H9 (cell line): ENCODE data around the gene BZW2. TPM values are rescaled to one million over a fixed set of nuclear protein-coding genes. Genes with fewer than 3 reads are reported as not detected.
A peak's percentile ranks its signal among the peaks of the same experiment; 100 is the strongest.
"Not testable (repeated sequence)": the region's sequence is repeated elsewhere in the genome, so short reads cannot be mapped to it uniquely, and the experiment has no call there.

ENCODE experiments used
- DNase-seq: peaks from one replicate; pipeline ENCODE4 v3.0.0-alpha.2; 2017
- H2AFZ ChIP-seq: one replicate; pipeline ENCODE4 v1.6.1; 2013; ENCODE audit warnings: mild to moderate bottlenecking, low read length, control low read depth, moderate library complexity
- H2AK5ac ChIP-seq: 2 replicates; pipeline ENCODE4 v1.6.1; 2013; ENCODE audit warnings: low read length, control low read depth, mixed read lengths; ENCODE audit not compliant: insufficient read length
- H2BK120ac ChIP-seq: one replicate; pipeline ENCODE4 v1.6.1; 2013; ENCODE audit warnings: low read depth, mild to moderate bottlenecking, low read length, control low read depth, inconsistent platforms; ENCODE audit not compliant: poor library complexity, severe bottlenecking
- H2BK12ac ChIP-seq: 2 replicates; pipeline ENCODE4 v1.6.1; 2013; ENCODE audit warnings: low read length, control low read depth, mixed read lengths, low read depth; ENCODE audit not compliant: insufficient read length
- H2BK15ac ChIP-seq: 2 replicates; pipeline ENCODE4 v1.6.1; 2013; ENCODE audit warnings: low read depth, low read length, control low read depth
- H2BK20ac ChIP-seq: one replicate; pipeline ENCODE4 v1.6.1; 2013; ENCODE audit warnings: low read depth, mild to moderate bottlenecking, low read length, control low read depth, inconsistent platforms; ENCODE audit not compliant: poor library complexity, severe bottlenecking
- H2BK5ac ChIP-seq: 2 replicates; pipeline ENCODE4 v1.6.1; 2013; ENCODE audit warnings: low read length, control low read depth, mixed read lengths; ENCODE audit not compliant: insufficient read length
- H3K14ac ChIP-seq: 2 replicates; pipeline ENCODE4 v1.6.1; 2013; ENCODE audit warnings: low read length, control low read depth; ENCODE audit not compliant: insufficient read depth
- H3K18ac ChIP-seq: 2 replicates; pipeline ENCODE4 v1.6.1; 2013; ENCODE audit warnings: low read depth, mild to moderate bottlenecking, mixed read lengths, low read length, control low read depth; ENCODE audit not compliant: insufficient read length
- H3K23ac ChIP-seq: 2 replicates; pipeline ENCODE4 v1.6.1; 2013; ENCODE audit warnings: low read length, control low read depth, mixed read lengths, low read depth; ENCODE audit not compliant: insufficient read length
- H3K23me2 ChIP-seq: 2 replicates; pipeline ENCODE4 v1.6.1; 2013; ENCODE audit warnings: low read depth, mild to moderate bottlenecking, mixed read lengths, low read length, control low read depth; ENCODE audit not compliant: insufficient read length, poor library complexity, severe bottlenecking
- H3K27ac ChIP-seq: 2 replicates; pipeline ENCODE4 v1.5.1; 2013; ENCODE audit warnings: low read length, control low read depth, mixed read lengths, low read depth; ENCODE audit not compliant: insufficient read length
- H3K27me3 ChIP-seq: 2 replicates; pipeline ENCODE4 v1.6.1; 2013; ENCODE audit warnings: low read length, control low read depth, inconsistent platforms; ENCODE audit not compliant: insufficient read depth
- H3K4ac ChIP-seq: 2 replicates; pipeline ENCODE4 v1.6.1; 2013; ENCODE audit warnings: low read depth, mild to moderate bottlenecking, control low read depth, inconsistent platforms, low read length, moderate library complexity
- H3K4me1 ChIP-seq: 2 replicates; pipeline ENCODE4 v1.6.1; 2013; ENCODE audit warnings: low read length, control low read depth, inconsistent platforms; ENCODE audit not compliant: insufficient read depth
- H3K4me2 ChIP-seq: 2 replicates; pipeline ENCODE4 v1.6.1; 2013; ENCODE audit warnings: low read length, control low read depth, mixed read lengths; ENCODE audit not compliant: insufficient read length, insufficient read depth
- H3K56ac ChIP-seq: 2 replicates; pipeline ENCODE4 v1.6.1; 2013; ENCODE audit warnings: low read depth, mild to moderate bottlenecking, mixed read lengths, low read length, control low read depth; ENCODE audit not compliant: insufficient read length
- H3K79me1 ChIP-seq: 2 replicates; pipeline ENCODE4 v1.6.1; 2013; ENCODE audit warnings: low read depth, mild to moderate bottlenecking, moderate library complexity, low read length, control low read depth, inconsistent platforms; ENCODE audit not compliant: insufficient read depth, poor library complexity, severe bottlenecking
- H3K79me2 ChIP-seq: 2 replicates; pipeline ENCODE4 v1.6.1; 2013; ENCODE audit warnings: low read length, control low read depth, inconsistent platforms; ENCODE audit not compliant: insufficient read depth
- H3K9ac ChIP-seq: 2 replicates; pipeline ENCODE4 v1.6.1; 2013; ENCODE audit warnings: low read length, control low read depth, mixed read lengths; ENCODE audit not compliant: insufficient read length; ENCODE audit errors: extremely low read depth
- H3K9me3 ChIP-seq: one replicate; pipeline ENCODE4 v1.6.1; 2013; ENCODE audit warnings: low read depth, low read length, inconsistent platforms; ENCODE audit not compliant: control insufficient read depth
- H3T11ph ChIP-seq: one replicate; pipeline ENCODE4 v1.6.1; 2013; ENCODE audit warnings: mild to moderate bottlenecking, low read length, control low read depth, inconsistent platforms
- H4K20me1 ChIP-seq: one replicate; pipeline ENCODE4 v1.6.1; 2013; ENCODE audit not compliant: control insufficient read depth, insufficient read length, insufficient read depth
- H4K5ac ChIP-seq: 2 replicates; pipeline ENCODE4 v1.6.1; 2013; ENCODE audit warnings: low read depth, mild to moderate bottlenecking, mixed read lengths, low read length, control low read depth; ENCODE audit not compliant: insufficient read length
- H4K8ac ChIP-seq: replicated peaks from 2 replicates; pipeline ENCODE4 v1.6.1; 2013; ENCODE audit warnings: low read length, control low read depth, mixed read lengths, low read depth; ENCODE audit not compliant: insufficient read length
- H4K91ac ChIP-seq: 2 replicates; pipeline ENCODE4 v1.6.1; 2013; ENCODE audit warnings: low read depth, mild to moderate bottlenecking, moderate library complexity, mixed read lengths, low read length, control low read depth; ENCODE audit not compliant: insufficient read length
- H3K27ac Mint-ChIP-seq, 3 experiments: 2 replicates in 2 of 3; 3 replicates in 1 of 3; pipeline ENCODE4 v1.8.0; 2020 to 2021; ENCODE audit warnings: mixed read lengths in 3 of 3, mild to moderate bottlenecking in 1 of 3, moderate library complexity in 1 of 3
- H3K27me3 Mint-ChIP-seq: 2 replicates; pipeline ENCODE4 v1.8.0; 2021; ENCODE audit warnings: low read depth, mild to moderate bottlenecking, moderate library complexity, mixed read lengths
- H3K36me3 Mint-ChIP-seq, 3 experiments: 2 replicates in 2 of 3; 3 replicates in 1 of 3; pipeline ENCODE4 v1.8.0; 2020 to 2021; ENCODE audit warnings: low read depth in 3 of 3, mixed read lengths in 3 of 3; ENCODE audit not compliant: insufficient read depth in 1 of 3
- H3K4me1 Mint-ChIP-seq, 2 experiments: 2 replicates each; pipeline ENCODE4 v1.8.0; 2020; ENCODE audit warnings: mixed read lengths in 2 of 2
- H3K4me3 Mint-ChIP-seq, 2 experiments: 2 replicates in 1 of 2; 3 replicates in 1 of 2; pipeline ENCODE4 v1.8.0; 2020 to 2021; ENCODE audit warnings: mild to moderate bottlenecking in 2 of 2, mixed read lengths in 2 of 2, moderate library complexity in 1 of 2
- H3K9me3 Mint-ChIP-seq, 2 experiments: 2 replicates in 1 of 2; 3 replicates in 1 of 2; pipeline ENCODE4 v1.8.0; 2020; ENCODE audit warnings: mild to moderate bottlenecking in 2 of 2, mixed read lengths in 2 of 2, moderate library complexity in 1 of 2
- CTCF ChIP-seq: fragments of 200-600 bp; sonication (generic); conservative IDR thresholded peaks from 3 replicates; pipeline ENCODE4 v1.8.0; 2021; ENCODE audit warnings: antibody characterized with exemption, mild to moderate bottlenecking
- WGBS: extraction: QIAGEN DNeasy Blood & Tissue Kit; methylation state at CpG from one replicate; pipeline ENCODE4 v1.1.7; 2013; ENCODE audit warnings: missing lambda C conversion rate, low lambda C conversion rate, mixed read lengths; ENCODE audit not compliant: insufficient read length; ENCODE audit errors: extremely low coverage; 5-methylcytosine and 5-hydroxymethylcytosine counted together
- total RNA-seq: library from RNA; stranded (reverse); gene quantifications from 2 replicates; pipeline ENCODE4 v1.2.1, GENCODE V29; 2021

BZW2 gene
- total RNA-seq, 1 experiment from 2014 or later = 64.6 TPM

- Histone ChIP-seq H2AFZ (no peak overlapping the region), H2BK20ac (no peak overlapping the region), H4K20me1 (no peaks in the 10 kb centered on the region), H2BK5ac (no peak overlapping the region), H4K5ac (no peak overlapping the region), H3K27ac (no peak overlapping the region), H3K4me2 (peak overlapping the region; percentile 6), H3K79me2 (peaks cover 9% of the 10 kb centered on the region; the same call in 1 of the 2 replicates), H4K91ac (no peak overlapping the region), H3K79me1 (peaks cover 3% of the 10 kb centered on the region), H3T11ph (no peak overlapping the region), H2AK5ac (no peak overlapping the region), H3K23ac (no peak overlapping the region), H2BK15ac (no peak overlapping the region), H3K9me3 (no peaks in the 10 kb centered on the region), H4K8ac (no peak overlapping the region), H2BK12ac (no peak overlapping the region), H3K4ac (no peak overlapping the region), H2BK120ac (no peak overlapping the region), H3K9ac (no peak overlapping the region), H3K14ac (no peak overlapping the region), H3K23me2 (no peaks in the 10 kb centered on the region), H3K27me3 (no peaks in the 10 kb centered on the region), H3K4me1 (peaks cover 2% of the 10 kb centered on the region; the same call in 1 of the 2 replicates), H3K56ac (no peak overlapping the region), H3K18ac (no peak overlapping the region)
- H3K9me3 Mint-ChIP-seq = no peaks in the 10 kb centered on the region
- no CpG with 5 or more reads among the region's 4 CpGs for WGBS
- no peaks in the 10 kb centered on the region for H3K27me3 Mint-ChIP-seq
- peak; percentile 50 for DNase-seq
- peak; percentile 34; the same call in 1 of the 3 replicates for TF ChIP-seq CTCF
- H3K36me3 Mint-ChIP-seq = peaks cover 0 to 2% (median 0%) of the 10 kb centered on the region in 3 experiments; a peak in 1 of 7 replicates
- peak overlapping the region in 1 of 2 experiments; percentile 12; a peak in 1 of 5 replicates for H3K4me3 Mint-ChIP-seq
- peak overlapping the region; percentile 70 to 84 (median 76) for H3K27ac Mint-ChIP-seq
- H3K4me1 Mint-ChIP-seq = peaks cover 29 to 38% of the 10 kb centered on the region in 2 experiments
Observed at GRCh38 chr7:16657656-16658279, 11.8 kb downstream of the BZW2 start.

- H3K9ac ChIP-seq, H3K4me2 ChIP-seq: not testable (repeated sequence)
- WGBS = no CpG with 5 or more reads among the region's 8 CpGs
Observed at GRCh38 chr7:16659854-16660497, 14.0 kb downstream of the BZW2 start.

More at GRCh38 chr7:16659854-16660497, 14.0 kb downstream of the BZW2 start:
- H4K8ac ChIP-seq, H3K4me3 Mint-ChIP-seq, H3K79me2 ChIP-seq, H2BK5ac ChIP-seq, H3K18ac ChIP-seq, H3K9me3 Mint-ChIP-seq, H4K20me1 ChIP-seq, H4K5ac ChIP-seq, H2AK5ac ChIP-seq, H2BK12ac ChIP-seq, H3T11ph ChIP-seq, H4K91ac ChIP-seq, H3K27me3 Mint-ChIP-seq, H3K9me3 ChIP-seq, H3K27ac ChIP-seq, H3K56ac ChIP-seq, H3K23ac ChIP-seq, H2BK20ac ChIP-seq, H3K36me3 Mint-ChIP-seq, H3K23me2 ChIP-seq, DNase-seq, H2BK120ac ChIP-seq, H3K27me3 ChIP-seq, H3K79me1 ChIP-seq, H3K14ac ChIP-seq, H2BK15ac ChIP-seq, H2AFZ ChIP-seq, H3K4ac ChIP-seq, H3K4me1 ChIP-seq: not testable (repeated sequence)
- Mint-ChIP-seq H3K4me1 (peaks cover 31 to 37% of the 10 kb centered on the region in 2 experiments), H3K27ac (peak overlapping the region in 1 of 3 experiments; percentile 87; a peak in 3 of 7 replicates)
